HL-60/S4 (cell line): ENCODE results near the gene HK2.

Experiments
- in situ Hi-C: fragments of 300-500 bp; cut with MboI; formaldehyde crosslinking; loops from 2 replicates; pipeline ENCODE4 v1.14.3; 2022; ENCODE audit warnings: low sequenced_read_pairs

Gene HK2

DNA sequence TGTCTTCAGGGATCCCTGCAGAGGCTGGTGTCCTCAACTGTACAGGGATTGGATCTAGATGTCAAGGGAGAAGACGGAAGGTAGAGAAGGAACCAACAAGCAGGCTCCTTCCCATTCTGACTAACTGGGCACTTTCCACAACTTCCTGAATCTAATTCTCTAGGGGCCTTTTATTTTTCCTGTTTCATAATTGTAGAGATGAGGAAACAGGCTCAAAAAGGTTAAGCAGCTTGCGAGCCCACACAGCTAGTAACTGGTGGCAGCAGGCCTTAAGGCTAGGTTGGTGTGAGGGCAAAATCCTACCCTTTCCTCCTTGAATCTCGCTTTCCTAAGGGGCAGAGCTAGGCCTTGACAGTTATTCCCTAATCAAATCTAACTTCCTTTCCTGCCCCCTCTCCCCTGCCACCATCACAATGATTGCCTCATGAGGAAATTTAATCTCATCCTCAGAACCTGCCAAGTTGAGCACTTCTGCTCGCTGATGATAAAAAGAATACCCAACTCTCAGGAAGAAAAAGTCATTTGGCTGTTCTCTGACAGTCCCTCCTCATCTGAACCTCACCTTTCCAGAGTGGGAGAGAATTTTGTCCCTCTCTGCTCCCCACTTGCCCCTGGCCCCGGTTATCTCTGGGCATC lies 88.8 kb downstream of the HK2 start:
- in situ Hi-C loops: loop anchor here (25.0 kb wide), 1 partner anchor 315 kb away; no protein-coding TSS in a partner anchor

DNA sequence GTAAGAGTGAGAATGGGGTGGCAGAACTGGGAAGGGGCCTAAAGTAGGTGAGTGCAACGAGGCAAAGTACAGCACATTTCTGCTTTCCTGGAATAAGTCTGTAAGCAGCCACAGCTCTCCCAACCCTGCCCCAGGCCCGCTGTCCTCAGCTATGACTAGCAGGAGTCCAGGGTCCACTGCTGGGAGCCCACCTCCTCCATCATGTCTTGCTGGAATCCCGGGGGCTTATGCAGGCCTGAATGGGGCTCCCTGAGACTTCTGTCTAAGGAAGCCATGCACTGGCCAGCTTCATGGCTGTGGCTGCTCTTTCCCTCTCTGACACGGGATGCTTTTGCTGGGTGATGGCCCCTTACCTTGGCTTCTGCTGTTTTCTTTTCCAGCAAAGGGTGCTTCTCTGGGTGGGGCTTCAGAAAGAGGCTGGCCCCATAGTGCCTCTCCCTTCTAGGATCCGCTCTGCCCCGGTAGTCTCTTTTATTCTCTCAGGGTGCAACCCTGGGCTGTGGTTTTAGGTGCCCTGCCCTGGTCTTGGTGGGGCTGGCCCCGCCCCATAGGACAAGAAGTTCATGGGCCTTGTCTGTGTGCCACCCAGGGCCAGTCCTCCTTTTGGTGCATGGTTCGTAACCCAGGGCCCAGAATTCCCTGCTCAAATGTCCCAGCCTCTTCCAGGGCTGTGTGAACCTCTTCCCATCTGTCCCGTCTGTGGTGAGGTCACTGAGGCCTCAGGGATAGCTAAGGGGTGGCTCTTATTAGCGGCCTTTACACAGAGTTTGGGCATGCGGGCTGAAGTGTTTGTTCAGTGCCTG lies 90.7 kb downstream of the HK2 start:
- in situ Hi-C loops: loop anchor here (25.0 kb wide), 1 partner anchor 313 kb away; no protein-coding TSS in a partner anchor

DNA sequence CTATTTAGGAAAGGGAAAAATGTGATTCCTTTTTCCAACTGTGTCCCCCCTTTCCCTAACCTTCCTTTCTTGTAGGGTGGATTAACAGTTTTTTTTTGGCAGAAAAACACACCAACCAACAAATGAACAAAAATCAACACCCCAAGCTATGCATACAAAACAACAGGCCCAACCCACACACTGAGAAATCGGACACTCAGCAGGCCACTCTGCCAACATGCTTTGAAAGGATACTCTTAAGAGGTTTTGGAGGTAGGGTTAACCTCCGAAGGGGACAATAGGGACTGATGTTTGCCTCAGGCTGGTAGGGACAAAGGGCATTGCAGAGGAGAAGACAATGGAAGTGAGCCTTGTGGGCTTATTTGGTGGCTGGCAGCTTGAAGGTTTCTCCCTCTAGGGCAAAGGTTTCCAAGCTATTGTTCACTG lies 91.4 kb downstream of the HK2 start:
- in situ Hi-C loops: no loop called here

DNA sequence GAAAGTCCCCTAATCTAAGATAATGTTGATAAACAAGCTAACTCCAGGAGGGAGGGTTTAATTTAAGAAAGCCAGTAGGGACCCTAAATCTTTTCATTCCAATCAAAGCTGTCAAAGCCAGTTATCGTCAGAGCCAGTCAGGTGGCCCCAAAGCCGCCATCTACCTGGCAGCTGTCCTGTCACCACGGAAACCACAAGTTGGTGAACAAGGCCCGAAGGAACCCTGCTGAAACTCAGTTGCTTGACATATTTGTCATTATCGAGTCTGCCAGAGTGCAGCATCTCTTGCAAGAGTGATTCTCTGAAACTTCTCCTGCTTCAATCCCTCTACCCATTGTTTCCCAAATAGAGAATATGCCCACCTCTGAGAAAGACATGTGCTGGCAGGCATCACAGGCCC lies 93.7 kb downstream of the HK2 start:
- in situ Hi-C loops: no loop called here

DNA sequence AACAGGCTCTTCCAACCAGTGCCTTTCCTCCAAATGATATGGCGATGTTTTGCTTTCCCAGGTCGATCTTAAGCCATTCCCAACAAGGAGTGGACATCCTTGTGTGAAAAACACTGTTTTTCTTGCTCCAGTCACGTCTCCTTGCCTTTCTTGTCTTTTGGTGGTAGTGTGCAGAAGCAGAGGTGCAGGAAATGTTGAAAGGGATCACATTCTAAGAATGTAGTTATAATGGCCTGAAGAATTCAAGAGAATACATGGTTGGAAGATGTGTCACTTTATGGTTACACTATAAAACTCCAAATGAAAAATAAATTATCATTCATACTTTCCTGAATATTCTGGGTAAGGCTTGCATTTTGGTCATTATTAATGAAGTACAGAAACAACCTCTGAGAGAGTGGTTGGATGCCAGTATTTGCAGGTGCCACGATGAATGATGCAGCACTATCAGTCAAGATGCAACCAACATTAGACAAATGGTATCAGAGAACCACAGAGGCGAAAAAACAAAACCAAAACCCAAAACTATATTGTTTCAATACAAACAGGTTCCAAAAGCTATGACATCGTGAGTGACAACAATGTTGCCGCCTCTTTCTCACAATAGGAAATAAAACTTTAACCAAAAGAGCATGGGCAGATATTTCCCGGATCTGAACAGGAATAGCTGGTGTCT lies 97.0 kb downstream of the HK2 start:
- in situ Hi-C loops: no loop called here

DNA sequence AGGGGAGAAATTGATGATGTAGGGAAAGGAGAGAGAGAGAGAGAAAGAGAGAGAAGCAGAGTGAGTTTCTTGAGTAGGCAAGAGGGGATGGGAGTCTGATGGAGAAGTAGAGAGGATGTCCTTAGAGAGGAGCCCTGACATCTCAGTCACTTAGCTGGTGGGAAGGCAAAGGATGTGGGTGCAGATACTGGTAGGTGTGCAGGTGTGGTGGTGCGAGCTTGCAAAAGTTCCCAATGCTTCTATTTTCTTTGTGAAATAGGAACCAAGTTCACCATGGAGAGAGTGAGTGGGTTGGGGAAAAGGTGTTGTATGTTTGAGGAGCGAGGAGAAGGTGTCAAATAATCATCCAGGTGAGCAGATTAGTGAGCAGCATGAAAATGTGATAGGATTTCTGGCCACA lies 98.0 kb downstream of the HK2 start:
- in situ Hi-C loops: no loop called here

DNA sequence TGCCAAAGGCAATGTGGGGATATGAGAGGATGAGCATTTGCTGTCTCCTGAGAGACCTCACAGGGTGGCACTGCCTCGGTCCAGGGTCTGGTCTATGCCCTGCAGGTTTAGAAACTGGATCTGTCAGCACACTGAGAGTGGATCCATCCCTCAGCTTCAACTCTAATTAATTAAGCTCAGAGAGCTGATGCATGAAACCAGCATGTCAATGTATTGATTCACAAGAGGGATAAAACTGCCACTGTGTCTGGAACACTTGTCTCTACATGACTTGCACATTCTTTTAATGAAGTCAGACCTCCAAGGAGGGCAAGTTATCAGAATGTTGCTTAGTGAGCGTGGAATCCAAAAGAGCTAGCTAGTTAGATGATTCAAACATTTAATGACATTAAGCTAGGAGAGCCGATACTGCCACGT lies 102.1 kb downstream of the HK2 start:
- in situ Hi-C loops: no loop called here

DNA sequence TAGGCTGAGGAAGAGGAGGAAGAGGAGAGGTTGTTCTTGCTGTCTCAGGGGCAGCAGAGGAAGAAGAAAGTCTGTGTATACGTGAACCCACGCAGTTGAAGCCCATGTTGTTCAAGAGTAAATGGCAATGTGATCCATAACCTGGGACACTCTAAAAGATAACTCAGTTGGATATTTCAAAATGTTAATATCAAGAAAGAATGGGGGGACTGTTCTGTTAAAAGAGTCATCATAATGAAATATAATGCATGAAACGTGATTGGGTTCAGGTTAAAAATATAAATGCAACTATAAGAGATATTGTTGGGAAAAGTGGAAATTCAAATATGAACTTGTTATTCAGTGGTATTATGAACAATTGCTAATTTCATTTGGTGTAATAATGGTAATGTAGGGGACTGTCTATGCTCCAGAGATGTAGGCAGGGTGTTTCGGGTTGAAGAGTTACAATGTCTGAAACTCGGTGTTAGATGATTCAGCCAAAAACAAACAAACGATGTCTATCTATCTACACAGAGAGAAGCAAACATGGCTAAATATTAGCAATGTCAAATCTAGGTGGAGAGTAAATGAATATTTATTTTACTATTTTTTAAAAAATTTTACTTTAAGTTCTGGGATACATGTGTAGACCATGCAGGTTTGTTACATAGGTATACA lies 103.4 kb downstream of the HK2 start:
- in situ Hi-C loops: no loop called here

DNA sequence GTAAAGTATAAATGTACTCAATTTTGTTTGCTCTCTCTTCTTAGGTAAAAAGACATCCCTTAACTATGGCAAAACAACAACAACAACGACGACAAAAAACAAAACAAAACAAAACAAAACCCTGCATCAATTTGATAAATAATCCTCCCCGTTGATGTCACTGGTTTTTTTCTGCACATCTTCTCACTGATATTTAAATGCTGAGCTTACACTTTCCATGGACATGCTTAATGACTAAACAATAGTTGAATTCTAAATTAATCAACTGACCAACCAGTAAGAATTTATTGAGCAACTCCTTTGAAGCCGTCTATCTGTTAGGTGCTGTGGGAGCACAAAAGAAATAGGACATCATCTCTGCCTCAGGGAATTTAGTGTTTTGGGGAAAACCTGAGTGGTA lies 104.3 kb downstream of the HK2 start:
- in situ Hi-C loops: no loop called here

DNA sequence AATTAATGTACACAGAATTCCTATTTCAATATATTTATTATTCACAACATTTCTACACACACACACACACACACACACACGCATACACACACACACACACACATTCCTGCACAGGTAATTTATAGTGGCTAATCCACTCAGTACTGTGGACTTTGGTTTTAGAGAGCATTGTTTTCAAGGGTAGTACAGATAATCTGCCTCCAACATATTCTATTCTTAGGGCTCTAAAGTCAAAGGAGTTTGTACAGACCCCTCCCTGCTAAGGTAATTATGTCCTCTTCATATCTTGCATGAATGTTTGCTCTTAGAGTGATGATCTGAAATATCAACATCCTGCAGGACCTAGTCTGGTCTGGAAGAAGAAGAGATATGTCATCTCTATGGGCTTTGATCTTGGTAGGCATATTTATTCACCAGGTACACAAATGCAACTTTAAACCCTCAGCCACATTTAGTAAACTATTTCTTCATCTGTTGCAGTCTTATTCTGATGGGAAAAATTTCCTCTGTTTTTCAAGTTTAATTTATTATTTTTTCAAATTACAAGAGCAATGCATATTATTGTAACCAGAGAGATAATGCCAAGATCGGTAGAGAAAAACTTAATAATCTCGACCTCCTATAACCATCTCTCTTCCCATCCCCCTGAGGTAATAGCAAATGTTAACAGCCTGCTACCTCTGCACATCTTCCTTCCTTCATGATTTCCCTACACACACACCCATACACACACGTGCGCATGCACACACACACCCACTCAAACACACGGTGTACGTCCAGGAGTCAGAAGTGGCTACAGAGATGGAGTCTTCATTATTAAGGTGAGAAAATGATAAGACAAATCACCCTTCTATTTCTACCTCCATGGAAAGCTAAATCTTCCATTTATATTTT lies 106.2 kb downstream of the HK2 start:
- in situ Hi-C loops: no loop called here

DNA sequence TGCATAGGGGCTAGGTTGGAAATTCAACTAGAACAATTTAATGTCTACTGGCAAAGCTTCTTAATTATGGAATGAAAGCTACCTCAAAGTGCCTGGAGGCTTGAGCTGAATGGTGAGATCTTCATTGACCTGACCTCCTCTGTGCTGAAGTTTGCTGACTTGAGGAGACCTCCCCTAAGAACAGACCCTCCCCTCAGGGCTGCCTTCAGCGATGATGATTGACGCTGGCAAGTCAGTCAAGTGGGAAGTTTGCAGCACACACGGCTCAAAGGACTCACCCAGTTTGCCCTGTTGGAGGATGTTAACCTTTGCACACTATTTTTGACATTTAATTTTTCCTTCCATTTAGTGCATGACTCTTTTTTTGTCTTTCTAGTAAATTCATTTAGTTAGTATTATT lies 107.4 kb downstream of the HK2 start:
- in situ Hi-C loops: no loop called here

DNA sequence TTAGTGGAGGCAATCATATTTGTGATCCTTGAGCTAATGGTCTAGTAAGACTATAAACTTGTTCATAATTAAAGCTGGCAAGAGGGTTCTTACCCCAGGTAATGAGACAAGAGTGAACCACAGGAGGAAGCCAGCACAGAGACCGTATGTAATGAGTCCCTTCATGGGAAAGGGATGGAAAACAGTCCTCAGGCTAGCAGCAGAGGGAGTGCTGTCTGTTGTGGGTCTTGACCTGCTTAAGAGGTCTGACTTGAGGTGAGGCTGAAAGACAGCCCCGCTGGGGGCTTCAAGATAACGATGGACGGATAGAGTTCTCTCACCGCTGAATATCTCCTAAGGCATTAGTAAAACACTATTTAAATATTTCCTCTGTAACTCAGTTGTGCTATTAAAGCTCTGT lies 108.3 kb downstream of the HK2 start:
- in situ Hi-C loops: no loop called here
